ENCODE data around the gene FLVCR2.
"Not testable (repeated sequence)": the region's sequence is repeated elsewhere in the genome, so short reads cannot be mapped to it uniquely, and the experiment has no call there.

FLVCR2 gene

GRCh38 chr14:75673345-75674035 is 95.1 kb downstream of the FLVCR2 start:
- no peak for DNase-seq

- DNase-seq = no peak
These were observed 97.0 kb downstream of the FLVCR2 start for GRCh38 chr14:75675265-75675960.

- no peak for DNase-seq
These were observed 107.5 kb downstream of the FLVCR2 start for GRCh38 chr14:75685910-75686309.

GRCh38 chr14:75689012-75689411 is 110.6 kb downstream of the FLVCR2 start:
- no peak for DNase-seq

GRCh38 chr14:75690010-75690409 is 111.6 kb downstream of the FLVCR2 start:
- no peak for DNase-seq

GRCh38 chr14:75695025-75695424 is 116.6 kb downstream of the FLVCR2 start:
- DNase-seq = not testable (repeated sequence)

GRCh38 chr14:75697386-75697785 is 119.0 kb downstream of the FLVCR2 start:
- no peak for DNase-seq
